Smooth muscle cell (in vitro differentiated cells): ENCODE measurements around the gene NDE1. TPM values are rescaled to one million over a fixed set of nuclear protein-coding genes. Genes with fewer than 3 reads are reported as not detected.

ENCODE experiments used
- DNase-seq: peaks from one replicate; lab custom pipeline; 2025; ENCODE audit not compliant: unreplicated experiment; lab: John Stamatoyannopoulos, UW
- H2AFZ ChIP-seq: fragments of 200-600 bp; sonication (generic); 2 replicates; pipeline ENCODE4 v1.6.0; 2016; ENCODE audit warnings: antibody characterized with exemption, low read depth, mild to moderate bottlenecking
- H3F3A ChIP-seq: fragments of 200-600 bp; sonication (generic); 2 replicates; pipeline ENCODE4 v1.6.0; 2017; ENCODE audit warnings: antibody characterized with exemption, low read depth
- H3K27ac ChIP-seq: fragments of 200-600 bp; sonication (generic); 2 replicates; pipeline ENCODE4 v1.5.1; 2016; ENCODE audit warnings: low read depth, mild to moderate bottlenecking
- H3K27me3 ChIP-seq: fragments of 200-600 bp; sonication (generic); 2 replicates; pipeline ENCODE4 v1.6.1; 2016; ENCODE audit warnings: low read depth, mild to moderate bottlenecking
- H3K36me3 ChIP-seq: fragments of 200-600 bp; sonication (generic); 2 replicates; pipeline ENCODE4 v1.5.1; 2016; ENCODE audit warnings: low read depth
- H3K4me1 ChIP-seq: fragments of 200-600 bp; sonication (generic); 2 replicates; pipeline ENCODE4 v1.5.1; 2016; ENCODE audit warnings: low read depth
- H3K4me2 ChIP-seq: fragments of 200-600 bp; sonication (generic); 2 replicates; pipeline ENCODE4 v1.6.0; 2016; ENCODE audit warnings: mild to moderate bottlenecking
- H3K4me3 ChIP-seq: fragments of 200-600 bp; sonication (generic); 2 replicates; pipeline ENCODE4 v1.5.1; 2016; ENCODE audit warnings: mild to moderate bottlenecking
- H3K79me2 ChIP-seq: fragments of 200-600 bp; sonication (generic); 2 replicates; pipeline ENCODE4 v1.6.0; 2016; ENCODE audit warnings: low read depth, mild to moderate bottlenecking
- H3K9ac ChIP-seq: fragments of 200-600 bp; sonication (generic); 2 replicates; pipeline ENCODE4 v1.6.0; 2016; ENCODE audit warnings: low read depth
- H3K9me3 ChIP-seq: fragments of 200-600 bp; sonication (generic); replicated peaks from 2 replicates; pipeline ENCODE4 v1.5.1; 2016; ENCODE audit warnings: low read depth
- H4K20me1 ChIP-seq: fragments of 200-600 bp; sonication (generic); 2 replicates; pipeline ENCODE4 v1.6.0; 2016; ENCODE audit warnings: low read depth
- WGBS: methylation state at CpG from one replicate; pipeline ENCODE4 v1.1.7; 2016; ENCODE audit warnings: low lambda C conversion rate; 5-methylcytosine and 5-hydroxymethylcytosine counted together
- polyA plus RNA-seq: library from polyadenylated mRNA; unstranded; fragments of >200 nt; fragmentation: Nextera tagmentation; extraction: Ambion mirVana; gene quantifications from 2 replicates; pipeline ENCODE4 v1.2.1, GENCODE V29; 2016
- total RNA-seq: library from RNA; depleted of rRNA; stranded (reverse); fragments of >200 nt; gene quantifications from 2 replicates; pipeline ENCODE4 v1.2.3, GENCODE V29; 2014
- TF ChIP-seq, protein P1 (sequence below): fragments of 200-600 bp; sonication (generic); IDR thresholded peaks from 2 replicates; pipeline ENCODE4 v1.5.1; 2017; ENCODE audit warnings: borderline replicate concordance, mild to moderate bottlenecking, antibody characterized with exemption; ENCODE audit not compliant: insufficient read depth, poor library complexity, severe bottlenecking

The NDE1 gene
- total and polyA plus RNA-seq, 2 experiments from 2014 or later: 12.2 to 17.9 TPM

DNA sequence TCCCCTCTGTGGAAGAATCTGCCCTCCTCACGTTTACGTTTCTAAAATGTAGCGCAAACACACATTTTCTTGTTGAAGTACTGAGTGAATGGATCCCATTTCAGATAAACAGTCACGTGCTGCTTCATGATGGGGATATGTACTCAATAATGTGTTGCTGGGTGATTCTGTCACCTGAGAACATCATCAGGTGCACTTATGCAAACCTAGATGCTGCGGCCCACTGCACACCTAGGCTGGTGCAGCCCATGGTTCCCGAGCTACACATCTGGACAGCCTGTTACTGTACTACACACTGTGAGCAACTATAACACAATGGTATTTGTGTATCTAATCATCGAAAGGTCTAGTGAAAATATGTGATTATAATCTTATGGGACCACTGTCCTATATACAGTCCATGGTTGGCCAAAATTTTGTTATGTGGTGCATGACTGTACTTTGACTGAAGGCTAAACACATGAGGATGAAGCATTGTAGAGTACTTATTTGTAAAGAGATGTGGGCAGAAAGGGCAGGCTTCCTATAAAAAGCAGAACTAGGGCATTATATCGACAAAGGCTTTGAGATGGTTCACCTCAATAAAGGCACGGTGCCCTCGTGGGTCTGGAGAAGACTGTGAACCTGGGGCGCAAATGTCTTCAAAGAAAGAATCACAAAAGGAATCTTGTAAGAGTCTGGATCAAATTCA, 33.4 kb upstream of the NDE1 start:
- Histone ChIP-seq H3K9me3 (no peaks in the 10 kb centered on the region), H3K79me2 (no peaks in the 10 kb centered on the region), H3K27me3 (no peaks in the 10 kb centered on the region), H3K27ac (no peak overlapping the region), H3K4me1 (no peaks in the 10 kb centered on the region), H3K36me3 (peaks cover 26% of the 10 kb centered on the region), H3K4me2 (no peak overlapping the region), H2AFZ (no peak overlapping the region), H3K4me3 (no peak overlapping the region), H3F3A (no peaks in the 10 kb centered on the region), H3K9ac (no peak overlapping the region), H4K20me1 (no peaks in the 10 kb centered on the region)
- DNase-seq: no peak
- WGBS: 97% methylated on average over 11 of the region's 11 CpGs
- TF ChIP-seq, protein P1, sequence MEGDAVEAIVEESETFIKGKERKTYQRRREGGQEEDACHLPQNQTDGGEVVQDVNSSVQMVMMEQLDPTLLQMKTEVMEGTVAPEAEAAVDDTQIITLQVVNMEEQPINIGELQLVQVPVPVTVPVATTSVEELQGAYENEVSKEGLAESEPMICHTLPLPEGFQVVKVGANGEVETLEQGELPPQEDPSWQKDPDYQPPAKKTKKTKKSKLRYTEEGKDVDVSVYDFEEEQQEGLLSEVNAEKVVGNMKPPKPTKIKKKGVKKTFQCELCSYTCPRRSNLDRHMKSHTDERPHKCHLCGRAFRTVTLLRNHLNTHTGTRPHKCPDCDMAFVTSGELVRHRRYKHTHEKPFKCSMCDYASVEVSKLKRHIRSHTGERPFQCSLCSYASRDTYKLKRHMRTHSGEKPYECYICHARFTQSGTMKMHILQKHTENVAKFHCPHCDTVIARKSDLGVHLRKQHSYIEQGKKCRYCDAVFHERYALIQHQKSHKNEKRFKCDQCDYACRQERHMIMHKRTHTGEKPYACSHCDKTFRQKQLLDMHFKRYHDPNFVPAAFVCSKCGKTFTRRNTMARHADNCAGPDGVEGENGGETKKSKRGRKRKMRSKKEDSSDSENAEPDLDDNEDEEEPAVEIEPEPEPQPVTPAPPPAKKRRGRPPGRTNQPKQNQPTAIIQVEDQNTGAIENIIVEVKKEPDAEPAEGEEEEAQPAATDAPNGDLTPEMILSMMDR: no peak

DNA sequence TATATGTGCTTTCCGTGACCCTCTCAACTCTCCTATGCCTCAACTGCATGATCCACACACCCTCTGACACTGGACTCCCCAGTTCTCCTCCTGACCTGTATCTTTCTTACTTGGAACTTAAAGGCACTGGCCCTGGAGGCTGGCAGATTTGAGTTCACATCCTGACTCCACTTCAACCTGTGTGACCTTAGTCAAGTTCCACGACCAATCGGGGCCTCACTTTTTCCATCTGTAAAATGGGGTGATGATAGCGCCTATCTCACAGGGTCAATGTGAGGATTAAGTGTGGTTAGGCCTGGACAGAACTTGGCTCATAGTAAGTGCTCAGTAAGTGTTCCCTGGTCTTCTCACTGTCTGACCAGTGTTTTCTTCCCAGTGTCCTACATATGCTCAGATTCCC, 32.1 kb upstream of the NDE1 start:
- H3K9ac ChIP-seq: no peak overlapping the region

DNA sequence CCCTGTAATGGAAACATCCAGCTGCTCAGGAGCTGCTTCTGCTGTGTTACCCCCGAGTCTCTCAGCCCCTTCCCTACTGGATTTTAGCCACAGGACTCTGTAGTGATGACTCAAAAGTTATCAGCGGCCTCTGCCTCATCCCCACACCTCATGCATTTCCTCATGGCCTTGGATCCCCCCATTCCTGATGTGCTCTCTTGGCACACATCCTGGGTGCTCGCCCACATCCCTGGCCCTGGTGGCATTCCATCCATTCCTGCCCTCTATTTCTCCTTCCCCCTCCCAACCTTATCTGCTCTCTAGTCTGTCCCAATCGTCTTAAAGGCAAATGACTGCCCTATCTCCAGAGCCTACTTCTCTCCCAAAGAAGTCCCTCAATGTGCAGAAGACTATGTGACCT, 31.7 kb upstream of the NDE1 start:
- H3K4me2 ChIP-seq: no peak overlapping the region

More for the DNA sequence above, 32.1 kb upstream of the NDE1 start:
- H3K4me1 ChIP-seq: no peaks in the 10 kb centered on the region
- H3K27ac ChIP-seq: no peak overlapping the region
- TF ChIP-seq, protein P1: no peak
- DNase-seq: no peak
- H2AFZ ChIP-seq: no peak overlapping the region
- H3F3A ChIP-seq: no peaks in the 10 kb centered on the region
- no peak overlapping the region for H3K4me3 ChIP-seq
- 94% methylated on average over 4 of the region's 4 CpGs for WGBS
- H3K9me3 ChIP-seq: no peaks in the 10 kb centered on the region
- peaks cover 20% of the 10 kb centered on the region for H3K36me3 ChIP-seq
- no peaks in the 10 kb centered on the region for H4K20me1 ChIP-seq
- no peak overlapping the region for H3K4me2 ChIP-seq
- no peaks in the 10 kb centered on the region for H3K27me3 ChIP-seq
- H3K79me2 ChIP-seq: no peaks in the 10 kb centered on the region

More for the DNA sequence above, 31.7 kb upstream of the NDE1 start:
- Histone ChIP-seq H3K9me3 (no peaks in the 10 kb centered on the region), H3K4me3 (no peak overlapping the region), H3F3A (no peaks in the 10 kb centered on the region), H3K27me3 (no peaks in the 10 kb centered on the region), H3K9ac (no peak overlapping the region), H4K20me1 (no peaks in the 10 kb centered on the region), H3K27ac (no peak overlapping the region), H3K79me2 (no peaks in the 10 kb centered on the region), H2AFZ (no peak overlapping the region), H3K4me1 (no peaks in the 10 kb centered on the region), H3K36me3 (peaks cover 20% of the 10 kb centered on the region)
- no peak for DNase-seq
- TF ChIP-seq, protein P1: no peak
- WGBS: 70% methylated on average over 4 of the region's 4 CpGs
